ENCODE data around the gene NDRG3.
A peak's percentile ranks its signal among the peaks of the same experiment; 100 is the strongest.

The NDRG3 gene

GRCh38 chr20:36745927-36746659 lies at the start of gene NDRG3:
Gene NDRG3 (minus strand): TSS chr20:36746090. CDS start chr20:36721735, 24,355 bp downstream.
- DNase-seq (ENCODE audit: extremely low spot score) = peak; percentile 98
- POLR2A ChIA-PET = interaction anchor here (0.5 to 1.0 kb wide), 2 partner anchors 28 to 210 kb away, joined by 3 to 5 read pairs; partner anchors contain the start of gene DSN1
- TF ChIP-seq, protein P1, sequence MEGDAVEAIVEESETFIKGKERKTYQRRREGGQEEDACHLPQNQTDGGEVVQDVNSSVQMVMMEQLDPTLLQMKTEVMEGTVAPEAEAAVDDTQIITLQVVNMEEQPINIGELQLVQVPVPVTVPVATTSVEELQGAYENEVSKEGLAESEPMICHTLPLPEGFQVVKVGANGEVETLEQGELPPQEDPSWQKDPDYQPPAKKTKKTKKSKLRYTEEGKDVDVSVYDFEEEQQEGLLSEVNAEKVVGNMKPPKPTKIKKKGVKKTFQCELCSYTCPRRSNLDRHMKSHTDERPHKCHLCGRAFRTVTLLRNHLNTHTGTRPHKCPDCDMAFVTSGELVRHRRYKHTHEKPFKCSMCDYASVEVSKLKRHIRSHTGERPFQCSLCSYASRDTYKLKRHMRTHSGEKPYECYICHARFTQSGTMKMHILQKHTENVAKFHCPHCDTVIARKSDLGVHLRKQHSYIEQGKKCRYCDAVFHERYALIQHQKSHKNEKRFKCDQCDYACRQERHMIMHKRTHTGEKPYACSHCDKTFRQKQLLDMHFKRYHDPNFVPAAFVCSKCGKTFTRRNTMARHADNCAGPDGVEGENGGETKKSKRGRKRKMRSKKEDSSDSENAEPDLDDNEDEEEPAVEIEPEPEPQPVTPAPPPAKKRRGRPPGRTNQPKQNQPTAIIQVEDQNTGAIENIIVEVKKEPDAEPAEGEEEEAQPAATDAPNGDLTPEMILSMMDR (IDR thresholded peaks at IDR 0.05; ENCODE audit: control extremely low read depth, extremely low read depth, low read depth, missing control alignments) = peak; percentile 35
- CTCF ChIA-PET = interaction anchor here (0.8 to 6.6 kb wide), 11 partner anchors 10 to 143 kb away, joined by 3 to 40 read pairs (median 4); partner anchors contain the start of gene DSN1

DNA sequence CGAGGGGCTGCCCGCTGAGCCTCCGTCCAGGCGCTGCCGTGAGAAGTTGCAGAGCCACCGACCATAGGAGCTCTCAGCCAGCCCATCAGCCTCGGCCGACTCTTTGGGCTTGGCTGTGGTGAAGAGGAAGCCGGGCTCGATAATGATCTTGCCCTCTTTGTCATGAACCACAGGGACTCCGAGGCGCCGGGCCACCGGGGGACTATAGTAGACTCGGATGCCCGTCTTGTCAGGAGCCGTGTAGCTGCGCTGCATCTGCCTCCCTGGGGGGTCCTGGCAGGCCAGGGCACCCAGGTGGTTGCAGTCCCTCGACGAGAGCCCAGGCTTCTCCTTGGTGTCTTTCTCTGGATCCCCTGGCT lies 48.2 kb upstream of the NDRG3 start:
- TF ChIP-seq, protein P1 (IDR thresholded peaks at IDR 0.05; ENCODE audit: control extremely low read depth, extremely low read depth, low read depth, missing control alignments) = no peak
- no peak for DNase-seq (ENCODE audit: extremely low spot score)
- ChIA-PET CTCF (interaction anchor here (1.2 to 4.2 kb wide), 2 partner anchors 10 to 14 kb away, joined by 3 to 18 read pairs; no protein-coding TSS in a partner anchor), POLR2A (no interaction called here)

DNA sequence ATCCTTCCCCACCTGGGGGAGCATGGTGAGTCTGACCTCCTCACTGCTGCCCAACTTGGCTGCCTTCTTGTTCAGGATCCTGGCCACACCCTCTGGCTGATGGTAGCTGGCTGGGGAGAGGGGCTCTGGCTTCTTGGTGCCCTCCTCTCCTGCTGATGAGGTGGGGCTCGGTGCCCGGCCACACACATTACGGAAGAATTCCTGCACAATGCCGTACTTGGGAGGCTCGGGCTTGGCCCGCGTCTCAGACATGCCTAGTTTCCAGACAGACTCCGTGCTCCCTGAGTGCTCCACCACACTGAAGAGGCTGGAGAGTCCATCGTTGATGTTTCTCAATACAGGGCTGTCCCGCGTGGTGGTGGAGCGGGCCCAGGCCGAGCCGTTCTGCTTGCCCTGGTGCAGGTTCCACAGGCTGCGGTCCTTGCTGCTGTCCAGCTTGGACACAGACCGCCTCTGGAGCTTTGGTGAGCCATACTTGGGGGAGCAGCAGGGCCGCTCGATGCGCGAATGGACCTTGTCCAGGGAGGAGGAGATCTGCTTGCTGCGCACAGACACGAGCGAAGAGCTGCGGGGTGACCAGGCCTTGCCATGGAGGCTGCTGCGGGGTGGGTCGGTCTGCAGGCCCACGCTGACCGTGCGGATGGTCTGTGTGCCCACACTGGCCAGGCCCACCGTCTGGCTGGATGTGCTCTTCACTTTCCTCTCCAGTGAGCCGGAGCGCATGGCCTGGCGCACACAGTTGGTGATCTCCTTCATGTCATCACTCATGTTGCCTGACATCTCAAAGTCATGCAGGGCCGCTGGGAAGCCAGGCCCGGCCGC lies 47.6 kb upstream of the NDRG3 start:
- POLR2A ChIA-PET = no interaction called here
- CTCF ChIA-PET = interaction anchor here (1.2 to 4.2 kb wide), 2 partner anchors 15 to 19 kb away, joined by 3 to 18 read pairs; no protein-coding TSS in a partner anchor
- TF ChIP-seq, protein P1 (IDR thresholded peaks at IDR 0.05; ENCODE audit: control extremely low read depth, extremely low read depth, low read depth, missing control alignments) = no peak
- no peak for DNase-seq (ENCODE audit: extremely low spot score)

DNA sequence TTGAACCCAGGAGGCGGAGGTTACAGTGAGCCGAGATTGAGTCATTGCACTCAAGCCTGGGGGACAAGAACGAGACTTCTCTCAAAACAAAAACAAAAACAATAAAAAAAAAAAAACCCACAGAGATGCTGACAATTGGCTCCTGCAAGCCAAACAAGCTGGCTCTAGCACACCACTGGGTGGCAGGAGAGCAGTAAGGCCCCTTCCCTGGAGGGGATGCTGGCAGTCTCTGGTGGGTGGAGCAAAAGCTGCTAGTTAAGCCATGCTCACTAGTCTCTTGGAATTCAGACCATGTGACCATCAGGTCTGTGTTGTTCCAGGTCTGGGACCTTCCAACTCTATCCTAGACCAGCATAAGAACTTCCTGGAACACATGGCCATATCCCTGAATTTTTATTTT lies 46.5 kb upstream of the NDRG3 start:
- ChIA-PET POLR2A (no interaction called here), CTCF (interaction anchor here (1.2 to 4.2 kb wide), 3 partner anchors 16 to 71 kb away, joined by 3 to 18 read pairs (median 4); a partner anchor contains a TSS)
- TF ChIP-seq, protein P1 (IDR thresholded peaks at IDR 0.05; ENCODE audit: control extremely low read depth, extremely low read depth, low read depth, missing control alignments) = peak; percentile 29
- DNase-seq (ENCODE audit: extremely low spot score) = peak; percentile 57

- no peak for DNase-seq (ENCODE audit: extremely low spot score)
- ChIA-PET CTCF (interaction anchor here (1.2 to 4.2 kb wide), 2 partner anchors 16 to 72 kb away, joined by 4 to 18 read pairs; a partner anchor contains a TSS), POLR2A (no interaction called here)
- TF ChIP-seq, protein P1 (IDR thresholded peaks at IDR 0.05; ENCODE audit: control extremely low read depth, extremely low read depth, low read depth, missing control alignments) = no peak
Observed at GRCh38 chr20:36791862-36792261, 46.0 kb upstream of the NDRG3 start.

- ChIA-PET CTCF (interaction anchor here (1.1 to 2.4 kb wide), 5 partner anchors 11 to 41 kb away, joined by 3 to 7 read pairs (median 6); partner anchors contain the start of genes DSN1 and NDRG3), POLR2A (no interaction called here)
- DNase-seq (ENCODE audit: extremely low spot score) = no peak
- TF ChIP-seq, protein P1 (IDR thresholded peaks at IDR 0.05; ENCODE audit: control extremely low read depth, extremely low read depth, low read depth, missing control alignments) = no peak
Observed at GRCh38 chr20:36786663-36787062, 40.8 kb upstream of the NDRG3 start.
